ENCODE measurements around the gene SPINK8.

Gene SPINK8

GRCh38 chr3:48320996-48321395, 12.5 kb downstream of the SPINK8 start:
- DNase-seq = no peak

GRCh38 chr3:48318713-48319468, 14.6 kb downstream of the SPINK8 start:
- DNase-seq = no peak

- DNase-seq = no peak
These were observed 18.9 kb downstream of the SPINK8 start for GRCh38 chr3:48314542-48314941.

- DNase-seq = peak; percentile 44
These were observed 26.5 kb downstream of the SPINK8 start for GRCh38 chr3:48306860-48307530.

GRCh38 chr3:48306290-48306689, 27.2 kb downstream of the SPINK8 start:
- no peak for DNase-seq

- no peak for DNase-seq
These were observed 28.1 kb downstream of the SPINK8 start for GRCh38 chr3:48305396-48305795.

GRCh38 chr3:48303021-48303420, 30.4 kb downstream of the SPINK8 start:
- no peak for DNase-seq

- peak; percentile 49 for DNase-seq
These were observed 31.7 kb downstream of the SPINK8 start for GRCh38 chr3:48301800-48302166.

- peak; percentile 97 for DNase-seq
These were observed 32.3 kb downstream of the SPINK8 start, which contains the start of gene NME6 for GRCh38 chr3:48301020-48301799. Gene NME6 (minus strand): TSS chr3:48301367.

GRCh38 chr3:48299746-48300712, 33.4 kb downstream of the SPINK8 start:
- peak; percentile 95 for DNase-seq

- no peak for DNase-seq
These were observed 36.2 kb downstream of the SPINK8 start for GRCh38 chr3:48297111-48297810.

GRCh38 chr3:48296699-48297098, 36.8 kb downstream of the SPINK8 start:
- DNase-seq = no peak

- DNase-seq = peak; percentile 96
These were observed 38.7 kb downstream of the SPINK8 start for GRCh38 chr3:48294611-48295263.

GRCh38 chr3:48289659-48290058, 43.8 kb downstream of the SPINK8 start:
- DNase-seq = no peak

GRCh38 chr3:48287034-48287433, 46.4 kb downstream of the SPINK8 start:
- DNase-seq = no peak

- no peak for DNase-seq
These were observed 47.2 kb downstream of the SPINK8 start for GRCh38 chr3:48286308-48286707.

GRCh38 chr3:48285675-48286074, 47.8 kb downstream of the SPINK8 start:
- no peak for DNase-seq

GRCh38 chr3:48285132-48285531, 48.3 kb downstream of the SPINK8 start:
- no peak for DNase-seq

- no peak for DNase-seq
These were observed 52.6 kb downstream of the SPINK8 start for GRCh38 chr3:48280881-48281280.

- DNase-seq = no peak
These were observed 54.4 kb downstream of the SPINK8 start for GRCh38 chr3:48278884-48279559.
